Osteoblast (primary cell): ENCODE measurements around the gene PHKB. TPM values are rescaled to one million over a fixed set of nuclear protein-coding genes. Genes with fewer than 3 reads are reported as not detected.

Source experiments
- DNase-seq: peaks from one replicate; pipeline ENCODE4 v3.0.0; 2011; ENCODE audit warnings: low spot score, mixed read lengths; ENCODE audit not compliant: insufficient read length; ENCODE audit errors: missing footprints
- H2AFZ ChIP-seq: 2 replicates; pipeline ENCODE4 v1.6.0; 2011; ENCODE audit warnings: mild to moderate bottlenecking, low read length
- H3K27ac ChIP-seq: 2 replicates; pipeline ENCODE4 v1.5.1; 2011; ENCODE audit warnings: mild to moderate bottlenecking, low read depth, low read length, moderate library complexity
- H3K27me3 ChIP-seq: 2 replicates; pipeline ENCODE4 v1.6.0; 2012; ENCODE audit warnings: mild to moderate bottlenecking, control low read depth, inconsistent platforms, low read length, moderate library complexity; ENCODE audit not compliant: insufficient read depth
- H3K36me3 ChIP-seq: 2 replicates; pipeline ENCODE4 v1.5.1; 2011; ENCODE audit warnings: mild to moderate bottlenecking, low read length, control low read depth, moderate library complexity; ENCODE audit not compliant: insufficient read depth
- H3K4me1 ChIP-seq: 2 replicates; pipeline ENCODE4 v1.5.1; 2011; ENCODE audit warnings: mild to moderate bottlenecking, low read length, control low read depth, moderate library complexity; ENCODE audit not compliant: insufficient read depth
- H3K4me2 ChIP-seq: 2 replicates; pipeline ENCODE4 v1.6.0; 2011; ENCODE audit warnings: mild to moderate bottlenecking, low read length; ENCODE audit not compliant: insufficient read depth
- H3K4me3 ChIP-seq: fragments of 200-600 bp; sonication (generic); 3 replicates; pipeline ENCODE4 v1.5.1; 2012; ENCODE audit warnings: mild to moderate bottlenecking, low read length, inconsistent platforms; ENCODE audit not compliant: insufficient read depth
- H3K79me2 ChIP-seq: 2 replicates; pipeline ENCODE4 v1.6.0; 2012; ENCODE audit warnings: mild to moderate bottlenecking, low read length, control low read depth, inconsistent platforms; ENCODE audit not compliant: insufficient read depth
- H3K9me3 ChIP-seq: 2 replicates; pipeline ENCODE4 v1.5.1; 2011; ENCODE audit warnings: low read depth, low read length, control low read depth
- H4K20me1 ChIP-seq: 2 replicates; pipeline ENCODE4 v1.6.0; 2012; ENCODE audit warnings: mild to moderate bottlenecking, low read length, control low read depth; ENCODE audit not compliant: insufficient read depth
- total RNA-seq: library from RNA; depleted of rRNA; stranded (reverse); fragments of >200 nt; gene quantifications from 2 replicates; pipeline ENCODE4 v1.2.3, GENCODE V29; 2012
- TF ChIP-seq, protein P1 (sequence below): IDR thresholded peaks from 2 replicates; pipeline ENCODE4 v1.5.1; 2011; ENCODE audit warnings: mild to moderate bottlenecking, low read depth, low read length, moderate library complexity; ENCODE audit errors: extremely low read depth

Gene PHKB
- total RNA-seq, 1 donor = 76.4 TPM

DNA sequence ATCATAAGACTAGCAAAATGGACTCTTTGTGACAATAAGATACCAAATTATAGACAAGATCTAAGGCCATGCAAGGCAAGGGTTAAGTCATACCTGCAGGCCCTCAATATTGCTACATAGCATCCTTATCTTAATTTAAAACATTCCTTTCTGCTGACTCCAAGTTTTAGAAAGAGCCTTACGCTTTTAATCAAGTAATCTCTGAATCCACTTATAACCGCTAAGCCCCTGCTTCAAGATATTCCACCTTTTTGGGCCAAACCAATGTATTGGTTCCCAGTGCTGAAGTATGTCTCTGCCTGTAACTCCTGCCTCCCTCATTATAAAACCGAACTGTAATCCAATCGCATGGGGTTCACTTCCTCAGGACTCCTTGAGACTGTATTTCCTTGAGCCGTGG, 255.4 kb downstream of the PHKB start:
- Histone ChIP-seq H3K4me2 (no peak overlapping the region), H3K4me3 (no peak overlapping the region), H4K20me1 (no peaks in the 10 kb centered on the region), H3K4me1 (peaks cover 9% of the 10 kb centered on the region), H2AFZ (no peak overlapping the region), H3K36me3 (no peaks in the 10 kb centered on the region), H3K27me3 (no peaks in the 10 kb centered on the region), H3K27ac (no peak overlapping the region), H3K9me3 (no peaks in the 10 kb centered on the region), H3K79me2 (no peaks in the 10 kb centered on the region)
- TF ChIP-seq, protein P1, sequence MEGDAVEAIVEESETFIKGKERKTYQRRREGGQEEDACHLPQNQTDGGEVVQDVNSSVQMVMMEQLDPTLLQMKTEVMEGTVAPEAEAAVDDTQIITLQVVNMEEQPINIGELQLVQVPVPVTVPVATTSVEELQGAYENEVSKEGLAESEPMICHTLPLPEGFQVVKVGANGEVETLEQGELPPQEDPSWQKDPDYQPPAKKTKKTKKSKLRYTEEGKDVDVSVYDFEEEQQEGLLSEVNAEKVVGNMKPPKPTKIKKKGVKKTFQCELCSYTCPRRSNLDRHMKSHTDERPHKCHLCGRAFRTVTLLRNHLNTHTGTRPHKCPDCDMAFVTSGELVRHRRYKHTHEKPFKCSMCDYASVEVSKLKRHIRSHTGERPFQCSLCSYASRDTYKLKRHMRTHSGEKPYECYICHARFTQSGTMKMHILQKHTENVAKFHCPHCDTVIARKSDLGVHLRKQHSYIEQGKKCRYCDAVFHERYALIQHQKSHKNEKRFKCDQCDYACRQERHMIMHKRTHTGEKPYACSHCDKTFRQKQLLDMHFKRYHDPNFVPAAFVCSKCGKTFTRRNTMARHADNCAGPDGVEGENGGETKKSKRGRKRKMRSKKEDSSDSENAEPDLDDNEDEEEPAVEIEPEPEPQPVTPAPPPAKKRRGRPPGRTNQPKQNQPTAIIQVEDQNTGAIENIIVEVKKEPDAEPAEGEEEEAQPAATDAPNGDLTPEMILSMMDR = no peak
- no peak for DNase-seq

DNA sequence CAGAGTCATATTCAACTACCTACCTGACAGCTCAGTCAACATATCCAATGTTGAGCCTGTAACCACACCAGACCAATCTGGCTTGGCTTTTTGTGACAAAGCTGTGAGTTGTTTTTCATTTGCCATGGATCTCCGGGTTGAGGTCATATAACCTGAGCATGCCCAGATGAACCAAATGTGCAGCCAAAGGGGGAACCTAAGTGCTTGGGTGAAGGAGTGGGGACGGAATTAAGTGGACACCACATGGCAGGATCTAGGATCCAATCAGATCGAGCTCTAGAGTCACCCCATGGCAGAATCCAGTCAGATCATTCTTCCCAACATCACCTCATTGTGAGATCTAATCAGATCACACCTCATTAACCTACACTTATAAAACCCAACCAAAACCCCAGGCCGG, 258.6 kb downstream of the PHKB start:
- Histone ChIP-seq H4K20me1 (no peaks in the 10 kb centered on the region), H3K9me3 (no peaks in the 10 kb centered on the region), H3K4me3 (no peak overlapping the region), H3K27me3 (no peaks in the 10 kb centered on the region), H3K36me3 (no peaks in the 10 kb centered on the region), H3K4me1 (no peaks in the 10 kb centered on the region), H3K4me2 (no peak overlapping the region), H3K79me2 (no peaks in the 10 kb centered on the region), H2AFZ (no peak overlapping the region), H3K27ac (no peak overlapping the region)
- no peak for DNase-seq
- TF ChIP-seq, protein P1 = no peak

DNA sequence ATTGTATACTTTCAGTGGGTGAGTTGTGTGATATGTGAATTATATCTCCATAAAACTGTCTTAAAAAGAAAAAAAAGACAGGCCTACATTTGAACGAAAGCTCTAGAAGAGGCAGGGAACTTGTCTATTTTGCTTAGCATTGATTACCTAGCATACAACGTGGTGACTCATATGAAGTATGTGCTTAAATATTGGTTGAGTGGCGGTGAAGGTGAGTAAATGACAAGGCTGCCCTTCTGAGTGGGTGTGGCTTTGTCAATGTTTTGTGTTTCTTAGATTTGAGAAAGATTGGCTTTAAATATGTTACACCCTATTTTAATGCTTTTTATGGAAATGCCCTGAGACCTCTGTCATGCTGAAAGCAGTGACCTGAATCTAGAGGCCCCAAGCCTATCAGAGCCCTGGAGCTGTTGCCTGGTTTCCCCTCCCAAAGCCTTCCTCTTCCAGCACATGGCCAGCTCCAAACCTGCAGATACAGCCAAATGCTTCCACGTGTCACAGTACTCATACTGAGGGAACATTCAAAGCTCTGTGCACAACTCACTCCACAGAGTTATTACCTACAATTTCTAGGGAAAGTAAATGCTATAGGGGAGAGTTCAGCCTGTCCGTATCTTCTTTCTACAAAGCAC, 260.0 kb downstream of the PHKB start:
- no peaks in the 10 kb centered on the region for H3K9me3 ChIP-seq
- no peak overlapping the region for H3K4me3 ChIP-seq
- H3K27me3 ChIP-seq = peaks cover 3% of the 10 kb centered on the region
- no peak overlapping the region for H3K4me2 ChIP-seq
- no peaks in the 10 kb centered on the region for H3K4me1 ChIP-seq
- no peaks in the 10 kb centered on the region for H3K79me2 ChIP-seq
- DNase-seq = no peak
- no peak overlapping the region for H3K27ac ChIP-seq
- no peaks in the 10 kb centered on the region for H3K36me3 ChIP-seq
- H2AFZ ChIP-seq = no peak overlapping the region
- TF ChIP-seq, protein P1 = no peak
- H4K20me1 ChIP-seq = no peaks in the 10 kb centered on the region

DNA sequence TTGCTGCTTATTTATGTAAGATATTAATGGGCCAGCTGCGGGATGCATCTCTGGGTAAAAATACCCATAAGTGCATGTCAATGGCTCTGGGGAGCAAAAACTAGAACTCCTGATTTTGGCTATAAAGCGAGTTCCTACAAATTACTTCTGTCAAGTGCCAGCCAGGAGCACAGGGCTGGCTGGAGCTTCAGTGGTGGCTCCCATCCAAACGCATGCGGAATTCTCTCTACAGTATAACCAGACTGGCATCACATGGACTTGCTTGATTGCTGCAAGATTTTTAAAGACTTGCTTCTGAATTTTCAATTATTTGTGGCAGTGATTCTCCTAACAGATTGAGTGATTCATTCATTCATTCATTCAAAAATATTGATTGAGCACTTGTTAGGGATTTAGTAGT, 260.9 kb downstream of the PHKB start:
- Histone ChIP-seq H3K27ac (no peak overlapping the region), H3K27me3 (peaks cover 3% of the 10 kb centered on the region), H3K9me3 (no peaks in the 10 kb centered on the region), H3K4me2 (no peak overlapping the region), H3K36me3 (no peaks in the 10 kb centered on the region), H4K20me1 (no peaks in the 10 kb centered on the region), H2AFZ (no peak overlapping the region), H3K79me2 (no peaks in the 10 kb centered on the region), H3K4me3 (no peak overlapping the region), H3K4me1 (no peaks in the 10 kb centered on the region)
- no peak for DNase-seq
- TF ChIP-seq, protein P1 = no peak
